Measurements from ENCODE around the gene INAVA. TPM values are rescaled to one million over a fixed set of nuclear protein-coding genes. Genes with fewer than 3 reads are reported as not detected.
"Not testable (repeated sequence)": the region's sequence is repeated elsewhere in the genome, so short reads cannot be mapped to it uniquely, and the experiment has no call there.

The INAVA gene
- total RNA-seq, 1 experiment from 2014 or later, result 41.2 TPM

- TF ChIP-seq NR3C1 (CRISPR knock-in tag; conservative IDR thresholded peaks at IDR 0.05; ENCODE audit: low read depth), result no peak
- TF ChIP-seq MXD4 (CRISPR knock-in tag; IDR thresholded peaks at IDR 0.05; ENCODE audit: borderline replicate concordance), result no peak
- TF ChIP-seq ZNF121 (CRISPR knock-in tag; IDR thresholded peaks at IDR 0.05), result no peak
- TF ChIP-seq, protein P1, sequence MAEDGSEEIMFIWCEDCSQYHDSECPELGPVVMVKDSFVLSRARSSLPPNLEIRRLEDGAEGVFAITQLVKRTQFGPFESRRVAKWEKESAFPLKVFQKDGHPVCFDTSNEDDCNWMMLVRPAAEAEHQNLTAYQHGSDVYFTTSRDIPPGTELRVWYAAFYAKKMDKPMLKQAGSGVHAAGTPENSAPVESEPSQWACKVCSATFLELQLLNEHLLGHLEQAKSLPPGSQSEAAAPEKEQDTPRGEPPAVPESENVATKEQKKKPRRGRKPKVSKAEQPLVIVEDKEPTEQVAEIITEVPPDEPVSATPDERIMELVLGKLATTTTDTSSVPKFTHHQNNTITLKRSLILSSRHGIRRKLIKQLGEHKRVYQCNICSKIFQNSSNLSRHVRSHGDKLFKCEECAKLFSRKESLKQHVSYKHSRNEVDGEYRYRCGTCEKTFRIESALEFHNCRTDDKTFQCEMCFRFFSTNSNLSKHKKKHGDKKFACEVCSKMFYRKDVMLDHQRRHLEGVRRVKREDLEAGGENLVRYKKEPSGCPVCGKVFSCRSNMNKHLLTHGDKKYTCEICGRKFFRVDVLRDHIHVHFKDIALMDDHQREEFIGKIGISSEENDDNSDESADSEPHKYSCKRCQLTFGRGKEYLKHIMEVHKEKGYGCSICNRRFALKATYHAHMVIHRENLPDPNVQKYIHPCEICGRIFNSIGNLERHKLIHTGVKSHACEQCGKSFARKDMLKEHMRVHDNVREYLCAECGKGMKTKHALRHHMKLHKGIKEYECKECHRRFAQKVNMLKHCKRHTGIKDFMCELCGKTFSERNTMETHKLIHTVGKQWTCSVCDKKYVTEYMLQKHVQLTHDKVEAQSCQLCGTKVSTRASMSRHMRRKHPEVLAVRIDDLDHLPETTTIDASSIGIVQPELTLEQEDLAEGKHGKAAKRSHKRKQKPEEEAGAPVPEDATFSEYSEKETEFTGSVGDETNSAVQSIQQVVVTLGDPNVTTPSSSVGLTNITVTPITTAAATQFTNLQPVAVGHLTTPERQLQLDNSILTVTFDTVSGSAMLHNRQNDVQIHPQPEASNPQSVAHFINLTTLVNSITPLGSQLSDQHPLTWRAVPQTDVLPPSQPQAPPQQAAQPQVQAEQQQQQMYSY (CRISPR knock-in tag; IDR thresholded peaks at IDR 0.05), result no peak
- TF ChIP-seq ESRRA (CRISPR knock-in tag; IDR thresholded peaks at IDR 0.05; ENCODE audit: borderline replicate concordance), result no peak
- no peak for TF ChIP-seq ZNF317 (CRISPR knock-in tag; IDR thresholded peaks at IDR 0.05; ENCODE audit: borderline replicate concordance, low read depth)
These were observed 28.9 kb downstream of the INAVA start (continued) for GRCh38 chr1:200923601-200924000.

DNA sequence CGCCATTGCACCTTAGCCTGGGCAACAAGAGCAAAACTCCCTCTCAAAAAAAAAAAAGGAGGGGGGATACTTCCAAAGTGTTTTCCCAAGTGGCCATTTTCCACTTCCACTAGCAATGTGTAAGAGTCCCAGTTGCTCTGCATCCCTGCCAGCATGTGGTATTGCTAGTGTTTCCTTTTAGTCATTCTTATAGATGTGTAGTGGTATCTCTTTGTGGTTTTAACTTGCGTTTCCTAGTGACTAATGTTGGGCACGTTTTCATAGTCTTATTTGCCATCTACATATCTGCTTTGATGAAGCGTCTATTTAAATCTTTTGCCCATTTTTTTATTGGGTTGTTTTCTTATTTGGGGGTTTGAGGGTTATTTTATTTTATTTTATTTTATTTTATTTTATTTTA lies 31.1 kb downstream of the INAVA start:
- no peaks in the 10 kb centered on the region; the same call in 1 of the 2 replicates for H3K27me3 Mint-ChIP-seq (ENCODE audit: low read depth)
- CTCF ChIA-PET, result interaction anchor here (0.7 kb wide), 1 partner anchor 144 kb away, joined by 3 read pairs; no protein-coding TSS in a partner anchor
- H3K27ac Mint-ChIP-seq, result no peak overlapping the region
- no peaks in the 10 kb centered on the region for H3K36me3 Mint-ChIP-seq
- DNase-seq (ENCODE audit: low spot score), result no peak
- no peak for TF ChIP-seq CREM (CRISPR knock-in tag; IDR thresholded peaks at IDR 0.05)
- no peak for TF ChIP-seq ATF6 (CRISPR knock-in tag; IDR thresholded peaks at IDR 0.05)
- TF ChIP-seq HMGA2 (CRISPR knock-in tag; IDR thresholded peaks at IDR 0.05), result peak; percentile 75
- no peak overlapping the region for H3K4me3 Mint-ChIP-seq
- no peak for ATAC-seq
- POLR2A ChIA-PET, result no interaction called here
- H3K9me3 Mint-ChIP-seq, result peaks cover under 1% of the 10 kb centered on the region
- no peaks in the 10 kb centered on the region for H3K4me1 Mint-ChIP-seq

GRCh38 chr1:200929530-200930278 lies 35.0 kb downstream of the INAVA start:
- ChIA-PET POLR2A (no interaction called here), CTCF (interaction anchor here (1.0 to 1.1 kb wide), 2 partner anchors 42 to 50 kb away, joined by 3 to 4 read pairs; no protein-coding TSS in a partner anchor)
- Mint-ChIP-seq H3K4me1 (no peaks in the 10 kb centered on the region), H3K4me3 (no peak overlapping the region), H3K27me3 (ENCODE audit: low read depth) (no peaks in the 10 kb centered on the region; the same call in 1 of the 2 replicates), H3K36me3 (no peaks in the 10 kb centered on the region), H3K9me3 (peaks cover 12% of the 10 kb centered on the region), H3K27ac (no peak overlapping the region)
- ATAC-seq (no peak), DNase-seq (ENCODE audit: low spot score) (no peak)
- TF ChIP-seq ZNF416 (CRISPR knock-in tag; IDR thresholded peaks at IDR 0.05), result no peak
- TF ChIP-seq ZNF512 (CRISPR knock-in tag; IDR thresholded peaks at IDR 0.05; ENCODE audit: borderline replicate concordance), result no peak
- TF ChIP-seq, protein P2, sequence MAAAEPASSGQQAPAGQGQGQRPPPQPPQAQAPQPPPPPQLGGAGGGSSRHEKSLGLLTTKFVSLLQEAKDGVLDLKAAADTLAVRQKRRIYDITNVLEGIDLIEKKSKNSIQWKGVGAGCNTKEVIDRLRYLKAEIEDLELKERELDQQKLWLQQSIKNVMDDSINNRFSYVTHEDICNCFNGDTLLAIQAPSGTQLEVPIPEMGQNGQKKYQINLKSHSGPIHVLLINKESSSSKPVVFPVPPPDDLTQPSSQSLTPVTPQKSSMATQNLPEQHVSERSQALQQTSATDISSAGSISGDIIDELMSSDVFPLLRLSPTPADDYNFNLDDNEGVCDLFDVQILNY (CRISPR knock-in tag; IDR thresholded peaks at IDR 0.05), result no peak
- TF ChIP-seq ZNF263 (CRISPR knock-in tag; IDR thresholded peaks at IDR 0.05; ENCODE audit: low read depth), result no peak
- TF ChIP-seq CBFB (CRISPR knock-in tag; IDR thresholded peaks at IDR 0.05; ENCODE audit: low read depth), result no peak
- TF ChIP-seq ZNF121 (CRISPR knock-in tag; IDR thresholded peaks at IDR 0.05), result no peak
- no peak for TF ChIP-seq TEAD1 (CRISPR knock-in tag; IDR thresholded peaks at IDR 0.05)
- no peak for TF ChIP-seq MLX (CRISPR knock-in tag; IDR thresholded peaks at IDR 0.05)
- TF ChIP-seq NR1H2 (CRISPR knock-in tag; IDR thresholded peaks at IDR 0.05), result no peak
- TF ChIP-seq ATF6 (CRISPR knock-in tag; IDR thresholded peaks at IDR 0.05), result no peak

GRCh38 chr1:200930285-200930684 lies 35.6 kb downstream of the INAVA start:
- ATAC-seq; POLR2A ChIA-PET; CTCF ChIA-PET; H3K27me3 Mint-ChIP-seq (ENCODE audit: low read depth); H3K27ac Mint-ChIP-seq; H3K36me3 Mint-ChIP-seq; H3K4me3 Mint-ChIP-seq; H3K4me1 Mint-ChIP-seq; DNase-seq (ENCODE audit: low spot score): not testable (repeated sequence)
- peaks cover 12% of the 10 kb centered on the region for H3K9me3 Mint-ChIP-seq

All from WTC11 (cell line).